GM23338 (cell line): Measurements from ENCODE around the gene POLDIP3.

Source experiments
- CREB1 ChIP-seq: fragments of 250-450 bp; sonication (Bioruptor Pico); IDR thresholded peaks from 2 replicates; pipeline ENCODE4 v1.5.0; 2020; ENCODE audit warnings: low read depth, mild to moderate bottlenecking, moderate library complexity
- EZH2 ChIP-seq: fragments of 200-600 bp; sonication (generic); IDR thresholded peaks from one replicate; pipeline ENCODE4 v1.8.0; 2017; ENCODE audit warnings: antibody characterized with exemption, mild to moderate bottlenecking, low read depth; ENCODE audit not compliant: unreplicated experiment
- EZH2phosphoT487 ChIP-seq: fragments of 200-600 bp; sonication (generic); IDR thresholded peaks from one replicate; pipeline ENCODE4 v1.8.1; 2018; ENCODE audit warnings: antibody characterized with exemption; ENCODE audit not compliant: unreplicated experiment
- JUNB ChIP-seq: IDR thresholded peaks from one replicate; pipeline ENCODE4 v1.6.1; 2016; ENCODE audit warnings: antibody characterized with exemption; ENCODE audit not compliant: unreplicated experiment
- NANOG ChIP-seq: IDR thresholded peaks from 2 replicates; pipeline ENCODE4 v1.6.1; 2016; ENCODE audit warnings: antibody characterized with exemption, borderline replicate concordance
- POLR2AphosphoS5 ChIP-seq: IDR thresholded peaks from 2 replicates; pipeline ENCODE4 v1.6.1; 2016; ENCODE audit warnings: antibody characterized with exemption, low read depth
- ZNF114 ChIP-seq: fragments of 250-450 bp; sonication (Bioruptor Pico); IDR thresholded peaks from 2 replicates; pipeline ENCODE4 v1.5.0; 2020; ENCODE audit warnings: mild to moderate bottlenecking, moderate library complexity
- ZNF331 ChIP-seq: fragments of 250-450 bp; sonication (Bioruptor Pico); IDR thresholded peaks from 2 replicates; pipeline ENCODE4 v1.5.0; 2020; ENCODE audit warnings: low read depth, mild to moderate bottlenecking, moderate library complexity
- ZNF462 ChIP-seq: fragments of 250-450 bp; sonication (Bioruptor Pico); IDR thresholded peaks from 2 replicates; pipeline ENCODE4 v1.5.0; 2020; ENCODE audit warnings: mild to moderate bottlenecking, moderate library complexity
- TF ChIP-seq, protein P1 (sequence below), 2 experiments: fragments of 200-600 bp in 1 of 2; sonication (generic) in 1 of 2; conservative IDR thresholded peaks; 2 replicates each; pipeline versions ENCODE4 v1.5.1 to v1.6.1; 2016 to 2017; ENCODE audit warnings: antibody characterized with exemption in 2 of 2, low read depth in 2 of 2, mild to moderate bottlenecking in 2 of 2, moderate library complexity in 1 of 2
- TF ChIP-seq, protein P2 (sequence below): IDR thresholded peaks from one replicate; pipeline ENCODE4 v1.6.1; 2018; ENCODE audit warnings: antibody characterized with exemption; ENCODE audit not compliant: unreplicated experiment

DNA sequence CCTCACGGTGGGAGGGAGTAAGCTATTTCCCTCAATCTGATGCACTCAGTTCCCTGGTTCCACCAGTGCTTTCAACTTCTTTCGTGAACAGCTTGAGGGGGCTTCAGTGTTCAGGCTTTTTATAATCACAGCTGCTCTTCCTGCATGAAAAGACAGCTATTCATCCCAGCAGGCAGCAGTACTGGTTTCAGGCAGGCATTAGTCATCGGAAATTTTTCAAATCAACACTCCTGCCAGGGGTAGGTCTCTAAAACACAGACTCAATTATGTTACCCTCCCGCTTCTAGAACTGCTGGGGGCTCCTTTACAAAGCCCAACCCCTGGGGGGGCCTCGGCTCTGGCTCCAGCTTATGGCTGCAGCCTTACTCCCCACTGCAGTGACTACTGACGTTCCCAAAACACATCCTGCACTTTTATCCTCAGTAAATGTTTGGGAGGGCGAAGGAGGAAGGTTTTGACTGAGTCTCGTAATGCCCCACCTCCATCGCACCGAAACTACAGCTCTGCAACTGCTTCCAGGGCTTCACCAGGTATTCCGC lies 5.8 kb downstream of the POLDIP3 start:
- TF ChIP-seq CREB1 (CRISPR knock-in tag) (no peak), POLR2AphosphoS5 (no peak), EZH2 (no peak), EZH2phosphoT487 (no peak), JUNB (no peak), ZNF331 (CRISPR knock-in tag) (no peak), NANOG (no peak), ZNF114 (CRISPR knock-in tag) (no peak), ZNF462 (CRISPR knock-in tag) (no peak)
- TF ChIP-seq, protein P1, sequence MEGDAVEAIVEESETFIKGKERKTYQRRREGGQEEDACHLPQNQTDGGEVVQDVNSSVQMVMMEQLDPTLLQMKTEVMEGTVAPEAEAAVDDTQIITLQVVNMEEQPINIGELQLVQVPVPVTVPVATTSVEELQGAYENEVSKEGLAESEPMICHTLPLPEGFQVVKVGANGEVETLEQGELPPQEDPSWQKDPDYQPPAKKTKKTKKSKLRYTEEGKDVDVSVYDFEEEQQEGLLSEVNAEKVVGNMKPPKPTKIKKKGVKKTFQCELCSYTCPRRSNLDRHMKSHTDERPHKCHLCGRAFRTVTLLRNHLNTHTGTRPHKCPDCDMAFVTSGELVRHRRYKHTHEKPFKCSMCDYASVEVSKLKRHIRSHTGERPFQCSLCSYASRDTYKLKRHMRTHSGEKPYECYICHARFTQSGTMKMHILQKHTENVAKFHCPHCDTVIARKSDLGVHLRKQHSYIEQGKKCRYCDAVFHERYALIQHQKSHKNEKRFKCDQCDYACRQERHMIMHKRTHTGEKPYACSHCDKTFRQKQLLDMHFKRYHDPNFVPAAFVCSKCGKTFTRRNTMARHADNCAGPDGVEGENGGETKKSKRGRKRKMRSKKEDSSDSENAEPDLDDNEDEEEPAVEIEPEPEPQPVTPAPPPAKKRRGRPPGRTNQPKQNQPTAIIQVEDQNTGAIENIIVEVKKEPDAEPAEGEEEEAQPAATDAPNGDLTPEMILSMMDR (conservative IDR thresholded peaks at IDR 0.05; ENCODE audit: low read depth in 2 of 2): no peak
- TF ChIP-seq, protein P2, sequence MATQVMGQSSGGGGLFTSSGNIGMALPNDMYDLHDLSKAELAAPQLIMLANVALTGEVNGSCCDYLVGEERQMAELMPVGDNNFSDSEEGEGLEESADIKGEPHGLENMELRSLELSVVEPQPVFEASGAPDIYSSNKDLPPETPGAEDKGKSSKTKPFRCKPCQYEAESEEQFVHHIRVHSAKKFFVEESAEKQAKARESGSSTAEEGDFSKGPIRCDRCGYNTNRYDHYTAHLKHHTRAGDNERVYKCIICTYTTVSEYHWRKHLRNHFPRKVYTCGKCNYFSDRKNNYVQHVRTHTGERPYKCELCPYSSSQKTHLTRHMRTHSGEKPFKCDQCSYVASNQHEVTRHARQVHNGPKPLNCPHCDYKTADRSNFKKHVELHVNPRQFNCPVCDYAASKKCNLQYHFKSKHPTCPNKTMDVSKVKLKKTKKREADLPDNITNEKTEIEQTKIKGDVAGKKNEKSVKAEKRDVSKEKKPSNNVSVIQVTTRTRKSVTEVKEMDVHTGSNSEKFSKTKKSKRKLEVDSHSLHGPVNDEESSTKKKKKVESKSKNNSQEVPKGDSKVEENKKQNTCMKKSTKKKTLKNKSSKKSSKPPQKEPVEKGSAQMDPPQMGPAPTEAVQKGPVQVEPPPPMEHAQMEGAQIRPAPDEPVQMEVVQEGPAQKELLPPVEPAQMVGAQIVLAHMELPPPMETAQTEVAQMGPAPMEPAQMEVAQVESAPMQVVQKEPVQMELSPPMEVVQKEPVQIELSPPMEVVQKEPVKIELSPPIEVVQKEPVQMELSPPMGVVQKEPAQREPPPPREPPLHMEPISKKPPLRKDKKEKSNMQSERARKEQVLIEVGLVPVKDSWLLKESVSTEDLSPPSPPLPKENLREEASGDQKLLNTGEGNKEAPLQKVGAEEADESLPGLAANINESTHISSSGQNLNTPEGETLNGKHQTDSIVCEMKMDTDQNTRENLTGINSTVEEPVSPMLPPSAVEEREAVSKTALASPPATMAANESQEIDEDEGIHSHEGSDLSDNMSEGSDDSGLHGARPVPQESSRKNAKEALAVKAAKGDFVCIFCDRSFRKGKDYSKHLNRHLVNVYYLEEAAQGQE: no peak
